Peyer's patch (tissue), 4 donors: ENCODE data around the gene LSP1. TPM values are rescaled to one million over a fixed set of nuclear protein-coding genes. Genes with fewer than 3 reads are reported as not detected.
"Not testable (repeated sequence)": the region's sequence is repeated elsewhere in the genome, so short reads cannot be mapped to it uniquely, and the experiment has no call there.

Experiments used
- DNase-seq, 3 donors: peaks; one replicate each; pipeline ENCODE4 v3.0.0-alpha.2; 2017 to 2019
- H3K27ac ChIP-seq, 4 donors: fragments of 200-600 bp; sonication (generic); one replicate each; pipeline ENCODE4 v1.5.1; 2016 to 2019
- H3K27me3 ChIP-seq, 2 donors: fragments of 200-600 bp; sonication (generic); one replicate each; pipeline ENCODE4 v1.5.1; 2019
- H3K36me3 ChIP-seq, 3 donors: fragments of 200-600 bp; sonication (generic); one replicate each; pipeline ENCODE4 v1.5.1; 2016 to 2019
- H3K4me1 ChIP-seq, 4 donors: fragments of 200-600 bp; sonication (generic); one replicate each; pipeline ENCODE4 v1.5.1; 2016 to 2019
- H3K4me3 ChIP-seq, 4 donors: fragments of 200-600 bp; sonication (generic); 1 replicate in 3 of 4; 2 replicates in 1 of 4; pipeline ENCODE4 v1.5.1; 2016 to 2019; ENCODE audit warnings: mild to moderate bottlenecking in 1 of 4
- H3K9me3 ChIP-seq, 4 donors: fragments of 200-600 bp; sonication (generic); one replicate each; pipeline ENCODE4 v1.5.1; 2016 to 2019; ENCODE audit warnings: mild to moderate bottlenecking in 1 of 4
- POLR2A ChIP-seq, 2 donors: fragments of 450-650 bp; IDR thresholded peaks; one replicate each; pipeline ENCODE4 v1.5.1; 2017; ENCODE audit warnings: antibody characterized with exemption in 2 of 2, mild to moderate bottlenecking in 2 of 2, moderate library complexity in 2 of 2
- total RNA-seq, 4 donors: library from RNA; depleted of rRNA; stranded (reverse); fragments of >200 nt; gene quantifications; one replicate each; pipeline ENCODE4 v1.1.0, GENCODE V29; 2016
- TF ChIP-seq, protein P1 (sequence below), 6 experiments: fragments of 450-650 bp in 4 of 6; fragments of 200-600 bp in 2 of 6; sonication (generic) in 1 of 6; IDR thresholded peaks; one replicate each; pipeline ENCODE4 v1.5.1; 2017 to 2019; ENCODE audit warnings: antibody characterized with exemption in 6 of 6, mild to moderate bottlenecking in 3 of 6, moderate library complexity in 1 of 6

Gene LSP1
- total RNA-seq, 4 donors from 2014 or later, result 10.6 to 175 (median 15.4) TPM

DNA sequence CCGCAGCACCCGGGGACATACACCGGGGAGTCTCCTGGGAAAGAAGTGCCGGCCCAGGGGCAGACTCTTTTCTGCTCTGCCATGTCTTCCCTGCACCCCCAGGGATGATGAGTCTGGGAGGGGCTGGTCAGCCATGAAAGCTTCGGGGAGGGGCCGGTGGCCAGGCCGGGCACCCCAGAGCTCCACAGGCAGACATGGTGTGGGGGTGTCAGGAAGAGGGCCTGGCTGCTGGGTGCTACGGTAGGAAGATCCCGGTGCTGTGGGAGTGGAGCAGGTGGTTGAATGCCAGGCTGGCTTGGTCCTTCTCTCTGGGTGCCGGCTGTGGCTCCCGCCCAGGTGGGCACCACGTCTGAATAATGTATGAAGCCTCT lies 17.4 kb downstream of the LSP1 start:
- peak overlapping the region in 3 of 4 donors; percentile 14 to 65 (median 46) for H3K27ac ChIP-seq
- DNase-seq, result no peak

DNA sequence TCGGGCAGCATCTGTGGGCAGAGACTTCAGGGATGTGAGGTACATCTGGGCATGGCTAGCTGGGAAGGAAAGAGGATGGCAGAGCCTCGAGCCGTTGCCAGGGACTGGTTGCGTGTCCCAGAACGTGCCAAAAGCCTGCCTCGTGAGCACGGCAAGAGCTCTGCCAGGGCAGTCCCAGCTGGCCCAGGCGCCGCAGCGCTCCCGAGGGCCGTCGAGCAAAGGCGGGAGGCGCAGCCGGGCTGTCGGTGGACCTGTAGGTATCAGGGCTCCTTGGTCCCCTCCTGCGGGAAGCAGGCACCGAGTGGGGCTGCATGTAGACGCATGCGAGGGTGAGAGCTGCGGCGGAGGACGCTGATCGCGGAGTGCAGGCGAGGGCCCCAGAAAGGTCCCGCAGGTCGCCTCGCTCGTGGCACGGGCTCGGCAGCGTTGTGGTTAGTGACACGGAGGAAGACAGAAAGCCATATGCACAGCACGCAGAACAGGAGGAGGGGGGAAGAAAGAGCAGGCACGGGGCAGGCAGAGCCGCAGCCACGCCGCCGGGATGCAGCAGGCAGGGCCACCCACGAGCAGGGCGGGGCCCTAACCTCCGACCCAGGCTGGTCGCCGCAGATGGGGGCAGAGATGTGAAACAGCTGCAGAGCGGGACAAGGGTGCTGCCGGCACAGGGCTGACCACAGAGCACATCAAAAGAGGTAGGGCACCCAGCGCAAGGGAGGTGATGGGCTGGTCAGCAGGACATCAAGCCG lies 18.0 kb downstream of the LSP1 start:
- Histone ChIP-seq H3K36me3 (no peaks in the 10 kb centered on the region), H3K9me3 (no peaks in the 10 kb centered on the region), H3K27me3 (no peaks in the 10 kb centered on the region), H3K4me1 (peaks cover 0 to 46% (median 11%) of the 10 kb centered on the region in 4 donors), H3K27ac (peak overlapping the region in 3 of 4 donors; percentile 14 to 65 (median 46)), H3K4me3 (peak overlapping the region; percentile 10 to 34 (median 16))
- TF ChIP-seq POLR2A (IDR thresholded peaks at IDR 0.05), result no peak
- TF ChIP-seq, protein P1, sequence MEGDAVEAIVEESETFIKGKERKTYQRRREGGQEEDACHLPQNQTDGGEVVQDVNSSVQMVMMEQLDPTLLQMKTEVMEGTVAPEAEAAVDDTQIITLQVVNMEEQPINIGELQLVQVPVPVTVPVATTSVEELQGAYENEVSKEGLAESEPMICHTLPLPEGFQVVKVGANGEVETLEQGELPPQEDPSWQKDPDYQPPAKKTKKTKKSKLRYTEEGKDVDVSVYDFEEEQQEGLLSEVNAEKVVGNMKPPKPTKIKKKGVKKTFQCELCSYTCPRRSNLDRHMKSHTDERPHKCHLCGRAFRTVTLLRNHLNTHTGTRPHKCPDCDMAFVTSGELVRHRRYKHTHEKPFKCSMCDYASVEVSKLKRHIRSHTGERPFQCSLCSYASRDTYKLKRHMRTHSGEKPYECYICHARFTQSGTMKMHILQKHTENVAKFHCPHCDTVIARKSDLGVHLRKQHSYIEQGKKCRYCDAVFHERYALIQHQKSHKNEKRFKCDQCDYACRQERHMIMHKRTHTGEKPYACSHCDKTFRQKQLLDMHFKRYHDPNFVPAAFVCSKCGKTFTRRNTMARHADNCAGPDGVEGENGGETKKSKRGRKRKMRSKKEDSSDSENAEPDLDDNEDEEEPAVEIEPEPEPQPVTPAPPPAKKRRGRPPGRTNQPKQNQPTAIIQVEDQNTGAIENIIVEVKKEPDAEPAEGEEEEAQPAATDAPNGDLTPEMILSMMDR (IDR thresholded peaks at IDR 0.05), result no peak
- DNase-seq, result peak in 1 of 3 donors; percentile 53

More for the DNA sequence above, 17.4 kb downstream of the LSP1 start:
- H3K27me3 ChIP-seq, result no peaks in the 10 kb centered on the region
- TF ChIP-seq, protein P1 (IDR thresholded peaks at IDR 0.05), result no peak
- no peak for TF ChIP-seq POLR2A (IDR thresholded peaks at IDR 0.05)
- H3K36me3 ChIP-seq, result no peaks in the 10 kb centered on the region
- no peaks in the 10 kb centered on the region for H3K9me3 ChIP-seq
- H3K4me1 ChIP-seq, result peaks cover 0 to 43% (median 9%) of the 10 kb centered on the region in 4 donors
- H3K4me3 ChIP-seq, result peak overlapping the region in 3 of 4 donors; percentile 10 to 34 (median 14)

DNA sequence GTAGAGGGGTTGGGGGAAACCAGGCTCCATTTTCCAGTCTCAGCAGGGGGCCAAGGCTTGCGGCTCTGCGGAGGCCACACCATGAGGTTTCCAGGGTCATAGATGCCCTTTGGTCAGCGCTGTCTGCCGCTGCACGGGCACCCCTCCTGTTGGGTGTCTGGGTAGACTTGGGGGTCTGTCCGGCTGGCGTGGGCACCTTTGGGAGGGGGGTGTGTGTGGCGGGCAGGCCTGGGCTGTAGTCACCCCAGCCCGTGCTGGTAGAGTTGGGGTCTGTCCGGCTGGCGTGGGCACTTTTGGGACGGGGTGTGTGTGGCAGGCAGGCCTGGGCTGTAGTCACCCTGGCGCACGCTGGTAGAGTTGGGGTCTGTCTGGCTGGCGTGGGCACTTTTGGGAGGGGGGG lies 18.6 kb downstream of the LSP1 start:
- no peaks in the 10 kb centered on the region for H3K36me3 ChIP-seq
- no peaks in the 10 kb centered on the region for H3K27me3 ChIP-seq
- peaks cover 0 to 50% (median 14%) of the 10 kb centered on the region in 4 donors for H3K4me1 ChIP-seq
- H3K9me3 ChIP-seq, result no peaks in the 10 kb centered on the region
- H3K4me3 ChIP-seq, result peak overlapping the region in 2 of 4 donors; percentile 17 to 34
- TF ChIP-seq POLR2A (IDR thresholded peaks at IDR 0.05), result no peak
- TF ChIP-seq, protein P1 (IDR thresholded peaks at IDR 0.05), result no peak
- peak overlapping the region in 3 of 4 donors; percentile 14 to 65 (median 46) for H3K27ac ChIP-seq
- DNase-seq, result peak in 1 of 3 donors; percentile 44

DNA sequence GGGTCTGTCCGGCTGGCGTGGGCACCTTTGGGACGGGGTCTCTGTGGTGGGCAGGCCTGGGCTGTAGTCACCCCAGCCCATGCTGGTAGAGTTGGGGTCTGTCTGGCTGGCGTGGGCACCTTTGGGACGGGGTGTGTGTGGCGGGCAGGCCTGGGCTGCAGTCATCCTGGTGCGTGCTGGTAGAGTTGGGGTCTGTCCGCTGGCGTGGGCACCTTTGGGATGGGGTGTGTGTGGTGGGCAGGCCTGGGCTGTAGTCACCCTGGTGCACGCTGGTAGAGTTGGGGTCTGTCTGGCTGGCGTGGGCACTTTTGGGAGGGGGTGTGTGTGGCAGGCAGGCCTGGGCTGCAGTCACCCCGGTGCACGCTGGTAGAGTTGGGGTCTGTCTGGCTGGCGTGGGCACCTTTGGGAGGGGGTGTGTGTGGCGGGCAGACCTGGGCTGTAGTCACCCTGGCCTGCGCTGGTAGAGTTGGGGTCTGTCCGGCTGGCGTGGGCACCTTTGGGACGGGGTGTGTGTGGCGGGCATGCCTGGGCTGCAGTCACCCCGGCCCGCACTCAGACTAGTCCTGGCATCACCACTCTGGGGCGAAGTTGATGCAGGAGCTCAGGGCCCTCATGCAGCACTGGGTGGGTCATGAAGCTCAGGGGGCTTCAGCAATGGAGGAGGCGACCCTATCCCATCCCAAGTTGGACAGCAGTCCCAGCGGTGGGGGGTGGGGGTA lies 19.5 kb downstream of the LSP1 start:
- Histone ChIP-seq H3K9me3 (no peaks in the 10 kb centered on the region), H3K36me3 (no peaks in the 10 kb centered on the region), H3K27me3 (no peaks in the 10 kb centered on the region), H3K27ac (peak overlapping the region in 3 of 4 donors; percentile 8 to 60 (median 42)), H3K4me3 (no peak overlapping the region), H3K4me1 (peaks cover 0 to 51% (median 18%) of the 10 kb centered on the region in 4 donors)
- TF ChIP-seq, protein P1 (IDR thresholded peaks at IDR 0.05), result no peak
- peak in 1 of 3 donors; percentile 40 for DNase-seq

DNA sequence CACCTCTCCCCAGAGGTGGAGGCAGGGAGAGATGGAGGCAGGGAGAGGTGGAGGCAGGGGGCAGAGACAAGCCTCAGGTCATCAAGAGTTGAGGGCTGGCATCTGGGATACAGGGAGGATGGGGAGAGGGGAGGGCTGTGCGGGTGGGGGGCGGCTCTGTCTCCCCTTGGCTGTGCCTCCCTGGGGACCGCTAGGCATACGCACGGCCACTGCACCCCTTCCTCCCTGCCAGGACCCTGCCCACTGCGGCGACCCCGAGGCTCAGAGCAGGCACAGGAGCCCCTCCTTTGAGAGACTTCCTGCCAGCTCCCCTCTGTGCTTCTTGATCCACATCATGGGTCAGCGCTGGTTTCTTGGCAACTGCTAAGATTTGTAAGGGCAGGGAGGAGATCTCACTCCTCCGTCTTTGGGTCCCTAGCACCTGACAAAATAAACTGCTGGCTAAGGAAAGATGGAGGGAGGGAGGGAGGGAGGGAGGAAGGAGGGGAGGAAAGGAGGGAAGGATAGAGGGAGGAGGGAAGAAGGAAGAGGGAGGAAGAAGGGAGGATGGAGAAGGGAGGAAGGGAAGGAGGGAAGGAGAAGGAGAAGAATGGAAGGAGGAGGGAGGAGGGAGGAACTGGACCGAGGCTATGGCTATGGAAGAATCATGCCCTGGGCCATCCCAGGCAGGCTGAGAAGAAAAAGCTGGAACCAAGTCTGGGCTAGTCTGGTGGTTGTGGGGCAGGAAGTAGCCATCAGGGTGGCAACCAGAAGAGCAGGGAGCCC lies 20.3 kb downstream of the LSP1 start:
- Histone ChIP-seq H3K27me3 (no peaks in the 10 kb centered on the region), H3K36me3 (no peaks in the 10 kb centered on the region), H3K4me1 (peaks cover 0 to 46% (median 21%) of the 10 kb centered on the region in 4 donors), H3K27ac (peak overlapping the region in 3 of 4 donors; percentile 8 to 60 (median 42)), H3K4me3 (no peak overlapping the region), H3K9me3 (no peaks in the 10 kb centered on the region)
- no peak for TF ChIP-seq POLR2A (IDR thresholded peaks at IDR 0.05)
- TF ChIP-seq, protein P1 (IDR thresholded peaks at IDR 0.05), result no peak
- DNase-seq, result peak in 1 of 3 donors; percentile 42

DNA sequence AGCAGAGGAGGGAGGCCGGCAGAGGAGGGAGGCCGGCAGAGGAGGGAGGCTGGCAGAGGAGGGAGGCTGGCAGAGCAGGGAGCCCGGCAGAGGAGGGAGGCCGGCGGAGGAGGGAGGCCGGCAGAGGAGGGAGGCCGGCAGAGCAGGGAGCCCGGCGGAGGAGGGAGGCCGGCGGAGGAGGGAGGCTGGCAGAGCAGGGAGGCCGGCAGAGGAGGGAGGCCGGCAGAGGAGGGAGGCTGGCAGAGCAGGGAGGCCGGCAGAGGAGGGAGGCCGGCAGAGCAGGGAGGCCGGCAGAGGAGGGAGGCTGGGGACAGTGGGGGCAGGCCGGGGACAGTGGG lies 20.9 kb downstream of the LSP1 start:
- H3K4me3 ChIP-seq, result not testable (repeated sequence)
- peaks cover 0 to 41% (median 20%) of the 10 kb centered on the region in 4 donors for H3K4me1 ChIP-seq

DNA sequence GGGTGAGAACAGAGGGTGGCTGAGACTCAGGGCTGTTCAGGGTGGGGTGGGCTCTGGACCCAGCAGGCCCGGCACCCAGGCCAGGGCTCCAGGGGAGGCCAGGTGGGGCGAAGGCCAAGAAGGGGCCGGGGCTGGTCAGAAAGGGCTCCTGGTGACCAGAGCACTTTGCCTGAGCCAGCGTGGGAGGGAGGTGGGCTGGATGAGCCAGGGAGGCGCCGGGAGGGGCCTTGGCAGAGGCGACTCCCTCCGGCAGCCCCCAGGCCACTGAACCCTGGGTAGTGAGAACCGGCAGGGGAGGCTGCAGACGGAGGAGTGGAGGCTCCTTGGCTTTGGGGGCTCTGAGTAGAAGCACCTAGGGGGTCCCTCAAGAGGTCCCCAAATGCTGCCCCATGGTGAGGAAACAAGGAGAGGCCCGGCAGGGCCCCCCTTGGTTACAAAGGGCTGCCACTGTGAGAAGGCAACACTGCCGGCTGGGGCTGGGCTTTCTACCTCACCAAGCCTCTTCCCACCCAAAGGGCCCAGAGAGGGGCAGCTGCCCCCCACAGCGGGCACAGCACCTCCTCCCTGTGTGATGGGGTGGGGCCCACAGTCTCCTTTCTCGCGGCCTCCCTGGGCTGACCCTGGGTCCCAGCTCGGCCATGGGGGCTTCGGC lies 21.7 kb downstream of the LSP1 start:
- peak overlapping the region; percentile 36 to 77 (median 44) for H3K27ac ChIP-seq
- H3K27me3 ChIP-seq, H3K4me3 ChIP-seq, H3K36me3 ChIP-seq, H3K9me3 ChIP-seq: not testable (repeated sequence)
- peaks cover 0 to 38% (median 19%) of the 10 kb centered on the region in 4 donors for H3K4me1 ChIP-seq
- peak in 1 of 3 donors; percentile 34 for DNase-seq

More for the DNA sequence above, 20.9 kb downstream of the LSP1 start:
- H3K27ac ChIP-seq, result peak overlapping the region in 2 of 4 donors; percentile 8 to 19
- H3K9me3 ChIP-seq, H3K27me3 ChIP-seq, H3K36me3 ChIP-seq: not testable (repeated sequence)
- peak in 1 of 3 donors; percentile 30 for DNase-seq
